Body of pancreas (tissue), 4 donors: ENCODE results near the gene C10orf90.

Experiments
- POLR2A ChIP-seq, 3 donors: fragments of 450-650 bp; IDR thresholded peaks; one replicate each; pipeline ENCODE4 v1.6.1; 2016; ENCODE audit warnings: antibody characterized with exemption in 3 of 3, mild to moderate bottlenecking in 2 of 3
- TF ChIP-seq, protein P1 (sequence below), 7 experiments: fragments of 450-650 bp in 4 of 7; fragments of 200-600 bp in 3 of 7; sonication (generic) in 3 of 7; IDR thresholded peaks; one replicate each; pipeline ENCODE4 v1.5.1; 2016 to 2019; ENCODE audit warnings: antibody characterized with exemption in 7 of 7

DNA sequence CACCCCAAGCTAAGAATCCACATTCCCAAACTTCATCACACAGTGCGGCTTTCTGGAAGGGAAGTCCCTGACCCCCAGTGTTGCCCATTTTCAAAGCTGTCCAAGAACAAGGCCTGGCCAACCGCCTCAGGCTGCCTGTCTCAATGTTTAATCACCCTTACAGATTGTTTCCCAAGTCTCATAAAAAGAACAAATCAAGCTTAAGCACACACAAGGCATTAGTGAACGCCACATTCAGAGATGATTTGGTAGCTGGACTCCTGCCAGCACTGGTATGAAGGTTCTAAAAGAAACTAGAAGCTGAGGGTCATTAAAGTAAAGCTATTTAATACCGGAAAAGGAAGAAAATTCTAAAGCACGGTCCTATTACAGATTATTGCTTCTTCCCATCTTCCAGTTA lies 35.6 kb downstream of the C10orf90 start:
- TF ChIP-seq, protein P1, sequence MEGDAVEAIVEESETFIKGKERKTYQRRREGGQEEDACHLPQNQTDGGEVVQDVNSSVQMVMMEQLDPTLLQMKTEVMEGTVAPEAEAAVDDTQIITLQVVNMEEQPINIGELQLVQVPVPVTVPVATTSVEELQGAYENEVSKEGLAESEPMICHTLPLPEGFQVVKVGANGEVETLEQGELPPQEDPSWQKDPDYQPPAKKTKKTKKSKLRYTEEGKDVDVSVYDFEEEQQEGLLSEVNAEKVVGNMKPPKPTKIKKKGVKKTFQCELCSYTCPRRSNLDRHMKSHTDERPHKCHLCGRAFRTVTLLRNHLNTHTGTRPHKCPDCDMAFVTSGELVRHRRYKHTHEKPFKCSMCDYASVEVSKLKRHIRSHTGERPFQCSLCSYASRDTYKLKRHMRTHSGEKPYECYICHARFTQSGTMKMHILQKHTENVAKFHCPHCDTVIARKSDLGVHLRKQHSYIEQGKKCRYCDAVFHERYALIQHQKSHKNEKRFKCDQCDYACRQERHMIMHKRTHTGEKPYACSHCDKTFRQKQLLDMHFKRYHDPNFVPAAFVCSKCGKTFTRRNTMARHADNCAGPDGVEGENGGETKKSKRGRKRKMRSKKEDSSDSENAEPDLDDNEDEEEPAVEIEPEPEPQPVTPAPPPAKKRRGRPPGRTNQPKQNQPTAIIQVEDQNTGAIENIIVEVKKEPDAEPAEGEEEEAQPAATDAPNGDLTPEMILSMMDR (IDR thresholded peaks at IDR 0.05) = no peak
- TF ChIP-seq POLR2A (IDR thresholded peaks at IDR 0.05) = no peak
